ENCODE data around the gene KRT4. TPM values are rescaled to one million over a fixed set of nuclear protein-coding genes. Genes with fewer than 3 reads are reported as not detected.

KRT4 gene
- total RNA-seq, 8 experiments from 2014 or later: 0.14 to 1.7 (median 0.66) TPM; not detected in 3

DNA sequence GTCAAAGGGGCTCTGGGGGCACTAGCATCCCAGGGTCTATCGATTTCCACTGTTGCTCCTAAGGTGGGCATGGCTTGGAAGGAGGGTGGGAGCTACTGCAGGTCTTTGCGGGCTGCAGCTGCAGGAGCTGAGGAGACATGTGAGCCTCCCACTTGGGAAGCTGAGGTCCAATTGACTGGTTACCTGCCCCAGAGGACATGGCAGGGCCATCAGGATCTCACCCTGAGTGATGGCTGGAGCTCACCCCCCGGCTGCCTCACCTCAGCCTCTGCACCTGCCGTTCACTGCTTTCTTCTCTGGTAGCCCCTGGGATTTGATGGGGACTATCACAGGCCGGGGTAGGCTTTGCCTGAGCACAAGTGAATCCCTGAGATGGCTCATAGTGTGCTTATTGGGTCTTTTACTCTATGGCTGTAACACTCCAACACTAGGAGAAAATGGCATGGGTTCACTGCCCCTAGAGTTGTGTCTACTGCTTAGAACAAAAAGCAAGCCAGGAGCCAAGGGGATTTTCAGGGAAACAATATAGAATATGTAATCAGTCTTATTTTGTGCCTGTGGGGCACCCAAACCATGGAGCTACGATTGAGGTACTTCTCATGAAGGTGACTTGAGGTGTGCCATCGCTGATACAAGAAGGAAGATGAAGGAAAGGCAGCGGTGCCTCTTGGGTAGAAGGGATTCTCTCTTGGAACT, 3.2 kb upstream of the KRT4 start:
- in situ Hi-C loops (cut with MboI; ENCODE audit: low pct_unique_long_range_greater_than_20kb in 2 of 9, low sequenced_read_pairs in 9 of 9, unreplicated experiment in 9 of 9): no loop called here
- peaks cover 0 to 6% of the 10 kb centered on the region in 2 donors for H3K4me1 ChIP-seq (replicated peaks in 1 of 2)
- no peak overlapping the region for H3K27ac ChIP-seq
- no peak overlapping the region for H3K4me3 ChIP-seq
- no peak for ATAC-seq (replicated peaks in 6 of 8)
- 47 to 100% (median 82%) methylated on average over 1 to 4 of the region's 8 CpGs; no CpG with 5 or more reads in 4 of the 10 experiments for WGBS, 10 experiments

DNA sequence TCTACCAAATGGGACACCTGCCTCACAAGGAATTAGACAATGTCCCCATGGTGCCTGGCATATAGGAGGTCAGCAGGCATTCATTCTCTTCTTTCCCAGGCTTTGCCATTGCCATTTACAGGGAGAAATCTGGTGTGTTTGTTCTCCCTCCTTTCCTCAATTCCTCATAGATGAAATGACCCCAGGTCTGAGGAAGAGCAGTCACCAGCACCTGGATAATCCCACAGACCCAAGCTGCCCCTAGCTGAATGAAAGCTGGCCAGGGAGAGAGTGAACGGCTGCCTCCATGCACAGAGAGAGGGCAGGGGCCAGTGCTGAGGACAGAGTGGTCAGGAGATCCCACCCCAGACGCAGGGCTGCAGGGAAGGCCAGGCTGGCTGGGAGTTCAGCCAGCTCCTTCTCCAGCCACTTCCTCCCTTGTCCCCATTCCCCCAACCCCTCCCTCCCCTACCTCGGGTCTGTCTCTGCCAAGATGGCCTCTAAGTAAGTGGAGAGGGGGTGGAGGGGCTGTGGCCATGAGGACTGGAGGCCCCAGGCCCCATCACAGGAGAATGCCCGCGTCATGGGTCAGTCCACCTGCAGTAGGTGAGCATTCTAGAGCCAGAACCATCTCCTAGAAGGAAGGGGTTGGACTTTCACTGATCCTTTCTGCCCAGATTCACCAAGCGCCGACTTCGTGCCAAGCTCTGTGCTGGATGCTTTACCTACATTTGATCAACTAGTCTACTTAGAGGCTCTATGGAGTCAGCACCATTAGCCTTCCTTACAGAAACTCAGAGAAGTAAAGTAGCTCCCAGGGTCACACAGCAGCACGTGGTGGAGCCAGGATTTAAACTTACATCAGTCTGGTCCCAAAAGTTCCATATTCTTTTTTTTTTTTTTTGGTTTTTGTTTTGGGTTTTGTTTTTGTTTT, 2.0 kb upstream of the KRT4 start:
- in situ Hi-C loops (cut with MboI; ENCODE audit: low pct_unique_long_range_greater_than_20kb in 2 of 9, low sequenced_read_pairs in 9 of 9, unreplicated experiment in 9 of 9): no loop called here
- ATAC-seq (replicated peaks in 6 of 8): no peak
- no peak overlapping the region for H3K4me3 ChIP-seq
- WGBS, 10 experiments: 78 to 100% (median 89%) methylated on average over 3 to 4 of the region's 9 CpGs; no CpG with 5 or more reads in 7 of the 10 experiments
- no peak overlapping the region for H3K27ac ChIP-seq
- peaks cover 0 to 6% of the 10 kb centered on the region in 2 donors for H3K4me1 ChIP-seq (replicated peaks in 1 of 2)

DNA sequence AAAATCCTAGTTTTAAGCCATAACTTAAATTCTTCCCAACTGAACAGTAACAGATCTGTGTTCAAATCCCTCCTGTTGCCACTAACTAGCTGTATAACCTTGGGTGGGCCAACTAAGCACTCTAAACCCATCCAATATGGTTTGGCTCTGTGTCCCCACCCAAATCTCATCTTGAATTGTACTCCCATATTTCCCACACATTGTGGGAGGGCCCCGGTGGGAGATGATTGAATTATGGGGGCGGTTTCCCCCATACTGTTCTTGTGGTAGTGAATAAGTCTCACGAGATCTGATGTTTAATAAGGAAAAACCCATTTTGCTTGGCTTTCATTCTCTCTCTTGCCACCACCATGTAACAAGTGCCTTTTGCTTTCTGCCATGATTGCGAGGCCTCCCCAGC, 1.2 kb upstream of the KRT4 start:
- ATAC-seq (replicated peaks in 6 of 8): no peak
- H3K27ac ChIP-seq: no peak overlapping the region
- 48 to 89% (median 80%) methylated on average over 1 to 4 of the region's 4 CpGs; no CpG with 5 or more reads in 1 of the 10 experiments for WGBS, 10 experiments
- in situ Hi-C loops (cut with MboI; ENCODE audit: low pct_unique_long_range_greater_than_20kb in 2 of 9, low sequenced_read_pairs in 9 of 9, unreplicated experiment in 9 of 9): no loop called here
- peaks cover 0 to 6% of the 10 kb centered on the region in 2 donors for H3K4me1 ChIP-seq (replicated peaks in 1 of 2)
- H3K4me3 ChIP-seq: no peak overlapping the region

DNA sequence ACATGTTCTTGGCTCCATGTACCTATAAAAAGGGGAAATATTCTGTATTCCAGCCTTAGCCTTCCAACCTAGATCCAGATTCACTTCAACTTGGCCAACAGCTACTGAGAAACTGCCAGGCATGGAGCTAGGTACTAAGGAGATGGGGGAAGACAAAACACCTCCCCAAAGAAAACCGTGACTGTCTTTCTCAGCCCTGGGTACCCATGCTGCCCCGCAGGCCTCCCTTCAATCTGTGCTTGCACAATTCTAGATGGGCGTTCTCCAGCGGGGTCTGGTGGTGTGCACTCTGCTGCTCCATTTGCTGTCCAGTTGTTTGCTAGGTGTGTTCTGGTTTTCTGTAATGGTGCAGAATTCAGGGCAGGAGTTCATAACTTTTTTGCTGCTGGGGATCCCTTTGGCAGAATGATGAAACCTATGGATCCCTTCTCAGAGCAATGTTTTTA, 817 bp upstream of the KRT4 start:
- Histone ChIP-seq H3K4me1 (replicated peaks in 1 of 2) (peaks cover 0 to 6% of the 10 kb centered on the region in 2 donors), H3K27ac (no peak overlapping the region), H3K4me3 (no peak overlapping the region)
- no peak for ATAC-seq (replicated peaks in 6 of 8)
- in situ Hi-C loops (cut with MboI; ENCODE audit: low pct_unique_long_range_greater_than_20kb in 2 of 9, low sequenced_read_pairs in 9 of 9, unreplicated experiment in 9 of 9): no loop called here
- WGBS, 10 experiments: 0 to 100% (median 64%) methylated on average over 1 to 3 of the region's 4 CpGs; no CpG with 5 or more reads in 6 of the 10 experiments

DNA sequence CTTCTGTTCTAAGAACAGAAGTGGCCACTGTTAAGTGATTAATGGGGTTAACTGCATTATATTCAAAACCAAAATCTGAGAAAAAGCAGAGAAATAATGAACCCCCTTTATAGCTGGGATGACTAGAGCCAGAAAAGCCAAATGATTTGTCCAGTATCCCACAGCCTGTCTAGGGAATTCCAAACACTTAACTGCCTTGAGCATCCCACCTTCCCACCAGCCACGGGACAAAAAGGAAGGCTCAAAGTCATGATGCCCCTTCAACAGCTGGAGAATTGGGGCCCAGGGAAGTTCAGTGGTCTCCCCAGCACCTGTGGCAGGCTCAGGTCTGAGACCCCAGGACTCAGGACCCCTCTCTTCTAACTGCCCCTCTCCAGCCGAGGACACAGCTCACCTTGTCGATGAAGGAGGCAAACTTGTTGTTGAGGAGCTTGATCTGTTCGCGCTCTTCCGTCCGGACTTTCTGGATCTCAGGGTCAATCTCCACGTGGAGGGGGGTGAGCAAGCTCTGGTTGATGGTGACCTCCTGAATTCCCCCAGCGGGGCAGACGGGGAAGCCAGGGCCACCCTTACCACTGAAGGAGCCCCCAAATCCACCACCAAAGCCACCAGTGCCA, 605 bp downstream of the KRT4 start:
- in situ Hi-C loops (cut with MboI; ENCODE audit: low pct_unique_long_range_greater_than_20kb in 2 of 9, low sequenced_read_pairs in 9 of 9, unreplicated experiment in 9 of 9): no loop called here
- WGBS, 10 experiments: 17 to 74% (median 60%) methylated on average over 1 to 5 of the region's 10 CpGs; no CpG with 5 or more reads in 5 of the 10 experiments
- no peak for ATAC-seq (replicated peaks in 6 of 8)
- no peak overlapping the region for H3K27ac ChIP-seq
- H3K4me3 ChIP-seq: no peak overlapping the region
- peaks cover 0 to 2% of the 10 kb centered on the region in 2 donors for H3K4me1 ChIP-seq (replicated peaks in 1 of 2)

DNA sequence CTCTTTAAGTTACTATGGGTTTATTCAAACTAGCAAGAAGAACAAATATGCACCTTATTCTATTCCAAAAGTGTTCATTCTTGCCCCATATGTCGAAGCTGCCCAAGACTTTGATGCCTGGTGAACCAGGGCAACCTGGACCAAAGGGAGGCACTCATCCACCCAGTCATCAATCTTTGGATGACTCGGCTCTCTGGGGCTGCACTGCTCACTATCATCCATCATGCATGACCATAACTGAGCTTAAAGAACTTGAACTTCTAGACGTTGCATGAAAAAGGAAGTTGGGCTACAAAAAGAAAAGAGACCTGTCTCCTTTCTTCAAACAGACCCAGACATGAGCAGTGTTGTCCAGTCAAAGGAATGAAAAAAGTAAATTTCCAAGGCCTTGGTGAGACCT, 1.2 kb downstream of the KRT4 start:
- in situ Hi-C loops (cut with MboI; ENCODE audit: low pct_unique_long_range_greater_than_20kb in 2 of 9, low sequenced_read_pairs in 9 of 9, unreplicated experiment in 9 of 9): no loop called here
- WGBS, 10 experiments: 7 to 80% (median 35%) methylated on average over 1 to 3 of the region's 3 CpGs

DNA sequence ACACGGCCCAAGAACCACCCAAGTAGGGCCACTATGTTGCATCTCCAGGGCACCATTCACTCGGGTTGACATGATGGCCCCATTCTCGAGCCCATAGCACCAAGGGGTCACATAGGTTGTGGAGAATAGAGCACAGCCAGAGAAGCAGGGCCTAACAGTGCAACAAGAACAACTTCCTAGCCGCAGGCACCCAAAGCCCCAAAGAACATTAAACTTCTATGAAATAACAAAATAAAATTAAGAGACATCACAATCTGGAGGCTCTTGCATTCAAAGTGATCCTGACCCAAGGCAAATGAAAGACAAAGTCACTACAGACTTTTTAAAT, 1.9 kb downstream of the KRT4 start:
- ATAC-seq (replicated peaks in 6 of 8): no peak
- in situ Hi-C loops (cut with MboI; ENCODE audit: low pct_unique_long_range_greater_than_20kb in 2 of 9, low sequenced_read_pairs in 9 of 9, unreplicated experiment in 9 of 9): no loop called here
- Histone ChIP-seq H3K27ac (no peak overlapping the region), H3K4me1 (replicated peaks in 1 of 2) (peaks cover 0 to 2% of the 10 kb centered on the region in 2 donors), H3K4me3 (no peak overlapping the region)
- 0 to 67% (median 31%) methylated on average over 1 to 4 of the region's 4 CpGs; no CpG with 5 or more reads in 3 of the 10 experiments for WGBS, 10 experiments

More for the DNA sequence above, 1.2 kb downstream of the KRT4 start:
- ATAC-seq (replicated peaks in 6 of 8): peak in 1 of 8 experiments; percentile 16
- Histone ChIP-seq H3K4me3 (no peak overlapping the region), H3K4me1 (replicated peaks in 1 of 2) (peaks cover 0 to 2% of the 10 kb centered on the region in 2 donors), H3K27ac (no peak overlapping the region)

DNA sequence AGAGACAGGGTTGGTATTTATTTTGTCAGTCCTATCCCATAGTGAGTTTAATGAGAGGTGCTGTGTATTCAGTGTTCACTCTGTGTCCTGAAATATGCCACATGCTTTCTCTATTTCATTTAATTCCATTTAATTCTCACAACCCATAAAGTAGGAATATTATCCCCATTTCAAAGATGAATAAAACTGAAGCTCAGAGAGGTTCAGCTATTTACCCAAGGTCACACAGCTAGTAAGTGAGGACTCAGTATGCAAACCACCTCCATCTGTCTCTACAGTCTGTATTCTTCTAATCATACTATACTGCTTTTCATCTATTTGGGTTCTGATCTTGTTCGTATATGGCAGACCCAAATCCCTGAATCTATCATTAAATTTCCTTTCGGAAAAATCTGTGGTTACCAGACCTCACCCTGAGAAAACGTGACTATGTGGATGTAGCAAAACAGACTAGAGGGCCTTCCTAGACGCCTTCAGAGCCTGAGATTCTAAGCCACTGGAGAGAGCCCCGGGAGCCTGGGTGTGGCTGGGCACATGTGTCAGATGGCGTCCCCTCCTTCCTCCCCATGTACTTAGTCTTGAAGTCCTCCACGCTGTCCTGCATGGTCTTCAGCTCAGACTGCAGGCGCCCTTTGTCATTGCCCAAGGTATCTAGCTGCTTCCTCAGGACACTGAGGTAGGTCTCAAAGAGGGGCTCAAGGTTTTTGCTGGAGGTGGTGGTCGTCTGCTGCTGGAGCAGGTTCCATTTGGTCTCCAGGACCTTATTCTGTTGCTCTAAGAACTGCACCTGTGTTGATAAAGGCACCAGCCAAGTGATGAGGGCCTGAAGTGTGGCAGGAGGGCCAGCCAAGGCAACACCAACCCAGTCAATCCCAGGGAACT, 2.5 kb downstream of the KRT4 start:
- WGBS, 10 experiments: 0 to 91% (median 73%) methylated on average over 2 to 7 of the region's 9 CpGs; no CpG with 5 or more reads in 2 of the 10 experiments
- Histone ChIP-seq H3K4me1 (replicated peaks in 1 of 2) (peaks cover 0 to 2% of the 10 kb centered on the region in 2 donors), H3K4me3 (no peak overlapping the region), H3K27ac (no peak overlapping the region)
- in situ Hi-C loops (cut with MboI; ENCODE audit: low pct_unique_long_range_greater_than_20kb in 2 of 9, low sequenced_read_pairs in 9 of 9, unreplicated experiment in 9 of 9): no loop called here
- no peak for ATAC-seq (replicated peaks in 6 of 8)

DNA sequence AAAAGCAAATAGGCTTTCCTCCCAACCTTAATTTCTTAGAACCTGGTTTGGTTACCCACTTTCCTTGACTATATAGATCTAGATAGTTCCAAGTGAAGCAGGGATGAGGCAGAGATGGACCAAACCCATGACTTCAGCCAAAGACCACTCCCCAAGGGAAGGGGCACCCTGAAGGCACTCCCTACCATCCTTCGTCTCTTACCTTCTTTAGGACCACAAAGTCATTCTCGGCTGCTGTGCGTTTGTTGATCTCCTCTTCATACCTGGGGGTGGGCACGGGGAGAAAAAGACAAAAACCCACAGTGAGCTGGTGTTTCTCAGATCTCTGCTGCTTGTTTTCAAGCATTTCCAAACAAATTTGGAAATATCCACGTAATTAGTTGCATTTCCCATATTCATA, 3.4 kb downstream of the KRT4 start:
- Histone ChIP-seq H3K27ac (no peak overlapping the region), H3K4me1 (replicated peaks in 1 of 2) (peaks cover 0 to 2% of the 10 kb centered on the region in 2 donors), H3K4me3 (no peak overlapping the region)
- 0 to 100% (median 55%) methylated on average over 1 to 5 of the region's 5 CpGs for WGBS, 10 experiments
- ATAC-seq (replicated peaks in 6 of 8): no peak
- in situ Hi-C loops (cut with MboI; ENCODE audit: low pct_unique_long_range_greater_than_20kb in 2 of 9, low sequenced_read_pairs in 9 of 9, unreplicated experiment in 9 of 9): no loop called here

DNA sequence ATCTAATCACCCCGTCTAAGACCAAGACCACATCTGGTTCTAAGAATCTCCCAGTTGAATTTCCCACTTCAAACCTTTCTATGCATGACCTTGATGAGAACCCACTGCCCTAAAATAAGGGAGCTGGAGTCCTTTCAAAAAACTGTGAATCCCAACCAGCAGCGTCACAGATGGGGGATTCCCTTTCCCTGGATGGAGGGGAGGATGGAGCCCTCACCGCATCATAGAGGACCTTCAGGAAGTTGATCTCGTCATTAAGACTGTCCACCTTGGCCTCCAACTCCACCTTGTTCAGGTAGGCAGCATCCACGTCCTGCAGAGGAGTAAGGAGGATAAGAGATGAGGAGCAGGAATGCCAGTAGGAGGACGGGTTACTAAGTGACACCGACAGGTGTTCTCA, 4.8 kb downstream of the KRT4 start:
- no peak for ATAC-seq (replicated peaks in 6 of 8)
- in situ Hi-C loops (cut with MboI; ENCODE audit: low pct_unique_long_range_greater_than_20kb in 2 of 9, low sequenced_read_pairs in 9 of 9, unreplicated experiment in 9 of 9): no loop called here
- 0 to 100% (median 62%) methylated on average over 1 to 5 of the region's 7 CpGs for WGBS, 10 experiments
- Histone ChIP-seq H3K4me1 (replicated peaks in 1 of 2) (peaks cover 0 to 2% of the 10 kb centered on the region in 2 donors), H3K27ac (no peak overlapping the region), H3K4me3 (no peak overlapping the region)

DNA sequence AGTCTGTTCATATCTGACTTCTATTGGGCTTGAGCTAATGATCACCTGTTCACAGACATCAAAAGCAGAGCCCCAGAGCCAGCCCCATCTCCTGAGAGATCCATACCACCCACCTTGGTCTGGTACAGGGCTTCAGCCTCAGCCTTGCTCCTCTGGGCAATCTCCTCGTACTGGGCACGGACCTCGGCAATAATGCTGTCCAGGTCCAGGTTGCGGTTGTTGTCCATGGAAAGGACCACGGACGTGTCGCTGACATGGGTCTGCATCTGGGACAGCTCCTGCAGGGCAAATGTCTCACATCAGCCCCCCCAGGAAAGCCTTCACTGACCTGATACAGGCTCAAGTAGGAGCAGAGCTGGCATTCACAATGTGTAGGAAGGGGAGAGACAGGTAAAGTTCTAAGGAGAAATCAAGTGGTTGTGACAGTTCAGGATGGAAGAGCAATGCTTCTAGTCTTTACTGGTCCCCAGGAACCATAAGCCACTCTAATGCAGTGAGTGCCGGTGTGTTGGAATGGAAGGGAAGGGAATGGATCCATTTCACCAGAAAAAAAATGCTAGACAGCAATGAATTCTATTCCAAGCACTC, 5.2 kb downstream of the KRT4 start:
- in situ Hi-C loops (cut with MboI; ENCODE audit: low pct_unique_long_range_greater_than_20kb in 2 of 9, low sequenced_read_pairs in 9 of 9, unreplicated experiment in 9 of 9): no loop called here
- ATAC-seq (replicated peaks in 6 of 8): no peak
- no peak overlapping the region for H3K4me3 ChIP-seq
- H3K27ac ChIP-seq: no peak overlapping the region
- 40 to 100% (median 72%) methylated on average over 1 to 5 of the region's 8 CpGs; no CpG with 5 or more reads in 4 of the 10 experiments for WGBS, 10 experiments
- peaks cover 0 to 2% of the 10 kb centered on the region in 2 donors for H3K4me1 ChIP-seq (replicated peaks in 1 of 2)
